Right lobe of liver (tissue), 6 donors: ENCODE measurements around the gene DAP. TPM values are rescaled to one million over a fixed set of nuclear protein-coding genes. Genes with fewer than 3 reads are reported as not detected.

Experiments used
- ATAC-seq, 4 donors: fragments of 200-7000 bp; cut with Tn5 transposase; one replicate each; pipeline ENCODE4 v1.9.1; 2020; ENCODE audit warnings: mild to moderate bottlenecking in 4 of 4, moderate library complexity in 4 of 4
- DNase-seq, 3 donors: peaks; one replicate each; pipeline ENCODE4 v3.0.0-alpha.2; 2020
- H3K27ac ChIP-seq, 3 donors: fragments of 200-600 bp; one replicate each; pipeline ENCODE4 v1.8.0; 2022
- H3K27me3 ChIP-seq, 2 donors: fragments of 200-600 bp; one replicate each; pipeline ENCODE4 v1.8.0; 2022
- H3K36me3 ChIP-seq, 4 donors: fragments of 200-600 bp; sonication (generic) in 1 of 4; one replicate each; pipeline versions ENCODE4 v1.5.1 to v1.8.0; 2017 to 2022; ENCODE audit warnings: control low read depth in 1 of 4
- H3K4me1 ChIP-seq, 4 donors: fragments of 200-600 bp; sonication (generic) in 1 of 4; one replicate each; pipeline versions ENCODE4 v1.5.1 to v1.8.0; 2017 to 2022; ENCODE audit warnings: control low read depth in 1 of 4
- H3K4me3 ChIP-seq, 3 donors: fragments of 200-600 bp; one replicate each; pipeline ENCODE4 v1.8.0; 2022
- H3K9me3 ChIP-seq, 4 donors: fragments of 200-600 bp; sonication (generic) in 1 of 4; one replicate each; pipeline versions ENCODE4 v1.5.1 to v1.8.0; 2017 to 2022; ENCODE audit warnings: control low read depth in 1 of 4
- POLR2A ChIP-seq: fragments of 450-650 bp; IDR thresholded peaks from one replicate; pipeline ENCODE4 v1.6.1; 2017; ENCODE audit warnings: antibody characterized with exemption, mild to moderate bottlenecking
- WGBS: methylation state at CpG from one replicate; pipeline ENCODE4 v1.1.6; 2018; ENCODE audit warnings: low coverage, low lambda C conversion rate; ENCODE audit not compliant: insufficient coverage; ENCODE audit errors: missing lambda C conversion rate; 5-methylcytosine and 5-hydroxymethylcytosine counted together
- intact Hi-C, 2 donors: fragments of 100-400 bp; cut with DNase I; formaldehyde crosslinking; loops; one replicate each; pipeline versions ENCODE4 v1.11.2 to v1.14.1; 2022
- total RNA-seq, 6 experiments: library from RNA; depleted of rRNA in 2 of 6; stranded (reverse); fragments of >200 nt in 2 of 6; fragmentation: NEBNext Ultra II Directional in 3 of 6; extraction: Animal tissue kit (Norgen Biotek cat#: 25700) in 3 of 6; gene quantifications; one replicate each; pipeline versions ENCODE4 v1.1.0 to v1.2.4, GENCODE V29; 2016 to 2023
- TF ChIP-seq, protein P1 (sequence below), 4 donors: fragments of 200-600 bp in 3 of 4; fragments of 450-650 bp in 1 of 4; IDR thresholded peaks; one replicate each; pipeline versions ENCODE4 v1.5.1 to v1.8.0; 2016 to 2022; ENCODE audit warnings: antibody characterized with exemption in 4 of 4, mild to moderate bottlenecking in 2 of 4
- donor health status: DM: no; HTN: yes; CAD: no.
- donor health status: DM: no; HTN: no; CAD: no.
- donor health status: DM: no; HTN: no; CAD: no.
- donor health status: DM: no; HTN: yes; CAD: no.
- donor health status: DM: no; HTN: yes; CAD: no.

The DAP gene
- total RNA-seq, 6 experiments from 2014 or later, result 97.0 to 126 (median 104) TPM

- no peaks in the 10 kb centered on the region for H3K4me1 ChIP-seq
- no peak for DNase-seq
- 93% methylated on average over 4 of the region's 5 CpGs for WGBS
Measured at GRCh38 chr5:10647640-10648039, 113.4 kb downstream of the DAP start.

DNA sequence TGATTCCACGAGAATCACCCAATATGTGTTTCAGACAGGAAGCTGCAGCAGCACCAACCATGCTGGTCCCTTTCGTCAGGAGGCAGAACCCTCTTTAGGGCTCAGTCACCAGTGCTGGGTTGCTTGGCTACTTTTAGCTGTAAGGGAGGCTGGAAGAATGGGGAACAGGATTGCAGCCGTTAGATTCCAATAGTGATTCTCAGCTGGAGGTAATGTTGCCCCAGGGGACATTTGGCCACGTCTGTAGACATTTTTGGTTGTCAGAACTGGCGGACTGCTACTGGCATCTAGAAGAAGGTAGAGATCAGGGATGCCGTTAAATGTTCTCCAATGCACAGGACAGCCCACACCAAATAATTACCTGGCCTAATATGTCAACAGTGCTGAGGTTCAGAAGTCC is 115.4 kb downstream of the DAP start:
- no peak for DNase-seq
- Histone ChIP-seq H3K27me3 (no peaks in the 10 kb centered on the region), H3K4me3 (no peak overlapping the region), H3K4me1 (no peaks in the 10 kb centered on the region), H3K36me3 (no peaks in the 10 kb centered on the region), H3K9me3 (no peaks in the 10 kb centered on the region), H3K27ac (no peak overlapping the region)
- intact Hi-C loops, result no loop called here
- 100% methylated on average over 1 of the region's 6 CpGs for WGBS
- ATAC-seq, result no peak
- TF ChIP-seq POLR2A, result no peak
- TF ChIP-seq, protein P1, sequence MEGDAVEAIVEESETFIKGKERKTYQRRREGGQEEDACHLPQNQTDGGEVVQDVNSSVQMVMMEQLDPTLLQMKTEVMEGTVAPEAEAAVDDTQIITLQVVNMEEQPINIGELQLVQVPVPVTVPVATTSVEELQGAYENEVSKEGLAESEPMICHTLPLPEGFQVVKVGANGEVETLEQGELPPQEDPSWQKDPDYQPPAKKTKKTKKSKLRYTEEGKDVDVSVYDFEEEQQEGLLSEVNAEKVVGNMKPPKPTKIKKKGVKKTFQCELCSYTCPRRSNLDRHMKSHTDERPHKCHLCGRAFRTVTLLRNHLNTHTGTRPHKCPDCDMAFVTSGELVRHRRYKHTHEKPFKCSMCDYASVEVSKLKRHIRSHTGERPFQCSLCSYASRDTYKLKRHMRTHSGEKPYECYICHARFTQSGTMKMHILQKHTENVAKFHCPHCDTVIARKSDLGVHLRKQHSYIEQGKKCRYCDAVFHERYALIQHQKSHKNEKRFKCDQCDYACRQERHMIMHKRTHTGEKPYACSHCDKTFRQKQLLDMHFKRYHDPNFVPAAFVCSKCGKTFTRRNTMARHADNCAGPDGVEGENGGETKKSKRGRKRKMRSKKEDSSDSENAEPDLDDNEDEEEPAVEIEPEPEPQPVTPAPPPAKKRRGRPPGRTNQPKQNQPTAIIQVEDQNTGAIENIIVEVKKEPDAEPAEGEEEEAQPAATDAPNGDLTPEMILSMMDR (IDR thresholded peaks at IDR 0.05), result no peak

More at GRCh38 chr5:10647640-10648039, 113.4 kb downstream of the DAP start:
- Histone ChIP-seq H3K27ac (no peak overlapping the region), H3K27me3 (no peaks in the 10 kb centered on the region), H3K36me3 (no peaks in the 10 kb centered on the region), H3K9me3 (no peaks in the 10 kb centered on the region), H3K4me3 (no peak overlapping the region)
- intact Hi-C loops, result no loop called here
- no peak for ATAC-seq
- TF ChIP-seq, protein P1 (IDR thresholded peaks at IDR 0.05), result no peak
- TF ChIP-seq POLR2A, result no peak

DNA sequence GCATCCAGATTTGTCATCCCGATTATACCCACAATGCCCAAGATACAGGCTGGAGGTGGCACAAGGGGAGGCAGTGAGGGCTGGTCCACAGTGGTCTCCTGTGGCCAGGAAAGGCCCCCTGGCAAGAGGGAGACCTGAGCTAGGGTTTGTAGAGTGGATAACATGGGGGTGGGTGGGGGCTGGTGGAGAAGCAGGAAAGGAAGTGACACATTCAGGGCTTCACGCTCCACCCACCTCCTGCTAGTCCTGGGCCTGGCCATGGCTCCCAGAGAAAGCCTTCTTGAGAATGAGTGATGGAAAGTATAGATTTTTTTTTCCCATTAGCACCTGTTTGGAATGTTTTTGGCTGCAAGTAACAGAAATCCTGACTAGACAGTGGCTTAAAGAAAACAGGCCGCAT is 115.9 kb downstream of the DAP start:
- DNase-seq (peak in 1 of 3 donors; percentile 34), ATAC-seq (no peak)
- Histone ChIP-seq H3K4me1 (no peaks in the 10 kb centered on the region), H3K4me3 (no peak overlapping the region), H3K36me3 (no peaks in the 10 kb centered on the region), H3K9me3 (no peaks in the 10 kb centered on the region), H3K27ac (no peak overlapping the region), H3K27me3 (no peaks in the 10 kb centered on the region)
- intact Hi-C loops, result no loop called here
- 94% methylated on average over 2 of the region's 3 CpGs for WGBS
- TF ChIP-seq POLR2A, result no peak
- TF ChIP-seq, protein P1 (IDR thresholded peaks at IDR 0.05), result no peak

DNA sequence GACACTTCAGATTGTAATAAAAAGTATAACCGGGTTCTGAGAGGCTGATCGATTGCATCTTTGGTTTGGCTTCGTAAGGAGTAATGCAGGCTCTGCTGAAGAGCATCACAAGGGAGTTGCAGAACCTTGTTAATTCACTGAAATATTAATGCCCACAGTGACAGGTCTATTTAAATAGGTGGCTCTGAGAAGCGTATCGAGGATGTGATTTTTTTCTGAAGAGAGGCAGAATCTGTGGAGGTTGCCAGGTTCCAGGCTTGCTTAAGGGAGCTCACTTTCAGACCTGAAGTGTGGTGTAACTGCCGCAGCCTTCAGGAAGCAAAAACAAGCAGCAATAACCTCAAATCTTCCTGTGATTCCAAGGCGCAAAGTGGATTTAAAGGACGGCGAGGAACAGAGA is 116.8 kb downstream of the DAP start:
- 50% methylated on average over 9 of the region's 9 CpGs for WGBS
- no peaks in the 10 kb centered on the region for H3K36me3 ChIP-seq
- H3K4me3 ChIP-seq, result no peak overlapping the region
- no peak for TF ChIP-seq POLR2A
- H3K27me3 ChIP-seq, result no peaks in the 10 kb centered on the region
- no peak for DNase-seq
- no peaks in the 10 kb centered on the region for H3K4me1 ChIP-seq
- H3K27ac ChIP-seq, result no peak overlapping the region
- H3K9me3 ChIP-seq, result no peaks in the 10 kb centered on the region
- no peak for ATAC-seq
- intact Hi-C loops, result no loop called here

GRCh38 chr5:10642367-10642766 is 118.7 kb downstream of the DAP start:
- no peak for ATAC-seq
- no peaks in the 10 kb centered on the region for H3K9me3 ChIP-seq
- intact Hi-C loops, result no loop called here

More at GRCh38 chr5:10642367-10642766, 118.7 kb downstream of the DAP start:
- no peak overlapping the region for H3K27ac ChIP-seq
- H3K4me1 ChIP-seq, result no peaks in the 10 kb centered on the region
- 68% methylated on average over 7 of the region's 7 CpGs for WGBS
- no peak for DNase-seq
- H3K4me3 ChIP-seq, result no peak overlapping the region
- TF ChIP-seq, protein P1 (IDR thresholded peaks at IDR 0.05), result no peak
- TF ChIP-seq POLR2A, result no peak
- H3K27me3 ChIP-seq, result no peaks in the 10 kb centered on the region
- H3K36me3 ChIP-seq, result no peaks in the 10 kb centered on the region
